H1 (cell line): ENCODE results near the gene AHR. TPM values are rescaled to one million over a fixed set of nuclear protein-coding genes. Genes with fewer than 3 reads are reported as not detected.

Experiments used
- polyA plus RNA-seq, 7 experiments: library from polyadenylated mRNA; depleted of rRNA in 3 of 7; stranded (reverse) in 5 of 7; unstranded in 2 of 7; fragments of >200 nt in 5 of 7; fragments of 200-250 nt in 2 of 7; gene quantifications; 1 replicate in 5 of 7; 2 replicates in 1 of 7; 4 replicates in 1 of 7; pipeline versions ENCODE4 v1.2.1 to v1.2.3, GENCODE V29; 2011 to 2013; ENCODE audit warnings: missing spikeins in 2 of 7, mixed read lengths in 2 of 7
- total RNA-seq: library from RNA; stranded (reverse); fragmentation: NEBNext Ultra II Directional; extraction: Animal tissue kit (Norgen Biotek cat#: 25700); gene quantifications from 2 replicates; pipeline ENCODE4 v1.2.1, GENCODE V29; 2021
- TF ChIP-seq, protein P1 (sequence below): IDR thresholded peaks from 2 replicates; pipeline ENCODE4 v1.6.1; 2012; ENCODE audit warnings: low read length, inconsistent platforms

AHR gene
- total and polyA plus RNA-seq, 2 of the 8 experiments (the other 6 are each of a cell fraction or from before 2014, with no cell fraction given): 1.4 to 9.7 TPM

GRCh38 chr7:17328641-17329040 is 30.2 kb downstream of the AHR start (continued):
- TF ChIP-seq, protein P1, sequence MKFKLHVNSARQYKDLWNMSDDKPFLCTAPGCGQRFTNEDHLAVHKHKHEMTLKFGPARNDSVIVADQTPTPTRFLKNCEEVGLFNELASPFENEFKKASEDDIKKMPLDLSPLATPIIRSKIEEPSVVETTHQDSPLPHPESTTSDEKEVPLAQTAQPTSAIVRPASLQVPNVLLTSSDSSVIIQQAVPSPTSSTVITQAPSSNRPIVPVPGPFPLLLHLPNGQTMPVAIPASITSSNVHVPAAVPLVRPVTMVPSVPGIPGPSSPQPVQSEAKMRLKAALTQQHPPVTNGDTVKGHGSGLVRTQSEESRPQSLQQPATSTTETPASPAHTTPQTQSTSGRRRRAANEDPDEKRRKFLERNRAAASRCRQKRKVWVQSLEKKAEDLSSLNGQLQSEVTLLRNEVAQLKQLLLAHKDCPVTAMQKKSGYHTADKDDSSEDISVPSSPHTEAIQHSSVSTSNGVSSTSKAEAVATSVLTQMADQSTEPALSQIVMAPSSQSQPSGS: no peak
